Activated CD8-positive, alpha-beta T cell treated with anti-CD3 and anti-CD28 coated beads for 36 hours (primary cell): Measurements from ENCODE around the gene MOCS3. TPM values are rescaled to one million over a fixed set of nuclear protein-coding genes. Genes with fewer than 3 reads are reported as not detected.

ENCODE experiments used
- ATAC-seq: fragments of 200-7000 bp; cut with Tn5 transposase; one replicate; pipeline ENCODE4 v1.10.0; 2021; ENCODE audit warnings: mild to moderate bottlenecking, moderate library complexity
- CTCF ChIA-PET: fragments of 350-600 bp; sonication (Branson Sonifier 250); formaldehyde crosslinking; loops from one replicate; lab custom pipeline; 2021; ENCODE audit warnings: antibody characterized with exemption; lab: Charles Lee
- POLR2A ChIA-PET: fragments of 350-600 bp; sonication (Branson Sonifier 250); formaldehyde crosslinking; loops from one replicate; lab custom pipeline; 2021; ENCODE audit warnings: antibody characterized with exemption; lab: Charles Lee
- DNase-seq: peaks from one replicate; pipeline ENCODE4 v3.0.0-alpha.2; 2020
- H3K27ac Mint-ChIP-seq: one replicate; pipeline ENCODE4 v1.8.0; 2021; ENCODE audit warnings: mild to moderate bottlenecking, mixed read lengths
- H3K27me3 Mint-ChIP-seq: one replicate; pipeline ENCODE4 v1.8.0; 2021; ENCODE audit warnings: mixed read lengths
- H3K36me3 Mint-ChIP-seq: one replicate; pipeline ENCODE4 v1.8.0; 2021; ENCODE audit warnings: low read depth, mixed read lengths
- H3K4me1 Mint-ChIP-seq: one replicate; pipeline ENCODE4 v1.8.0; 2021; ENCODE audit warnings: low read depth, mixed read lengths
- H3K4me3 Mint-ChIP-seq: one replicate; pipeline ENCODE4 v1.8.0; 2021; ENCODE audit warnings: mild to moderate bottlenecking, moderate library complexity, mixed read lengths
- H3K9me3 Mint-ChIP-seq: one replicate; pipeline ENCODE4 v1.8.0; 2021; ENCODE audit warnings: mixed read lengths
- intact Hi-C: fragments of 100-400 bp; cut with micrococcal nuclease; formaldehyde crosslinking; loops from one replicate; pipeline ENCODE4 v1.10.0; 2022
- total RNA-seq, 2 experiments: library from RNA; stranded (reverse); gene quantifications; one replicate each; pipeline ENCODE4 v1.2.3, GENCODE V29; 2021
- TF ChIP-seq, protein P1 (sequence below): fragments of 200-600 bp; IDR thresholded peaks from one replicate; pipeline ENCODE4 v1.8.0; 2022; ENCODE audit warnings: antibody characterized with exemption, mild to moderate bottlenecking

The MOCS3 gene
- total RNA-seq, 2 experiments from 2014 or later: 4.6 TPM

DNA sequence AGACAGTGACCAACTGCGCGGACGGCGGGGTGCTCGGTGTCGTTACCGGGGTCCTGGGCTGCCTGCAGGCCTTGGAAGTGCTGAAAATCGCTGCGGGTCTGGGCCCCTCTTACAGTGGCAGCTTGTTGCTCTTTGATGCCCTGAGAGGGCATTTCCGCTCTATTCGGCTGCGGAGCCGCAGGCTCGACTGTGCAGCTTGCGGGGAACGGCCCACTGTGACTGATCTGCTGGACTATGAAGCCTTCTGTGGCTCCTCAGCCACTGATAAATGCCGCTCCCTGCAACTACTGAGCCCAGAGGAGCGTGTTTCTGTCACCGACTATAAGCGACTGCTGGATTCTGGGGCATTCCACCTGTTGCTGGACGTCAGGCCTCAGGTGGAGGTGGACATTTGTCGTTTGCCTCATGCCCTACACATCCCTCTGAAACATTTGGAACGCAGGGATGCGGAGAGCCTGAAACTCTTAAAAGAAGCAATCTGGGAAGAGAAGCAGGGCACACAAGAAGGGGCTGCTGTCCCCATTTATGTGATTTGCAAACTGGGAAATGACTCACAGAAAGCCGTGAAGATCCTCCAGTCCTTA lies 1.0 kb downstream of the MOCS3 start:
- Mint-ChIP-seq H3K9me3 (no peaks in the 10 kb centered on the region), H3K4me1 (peaks cover 41% of the 10 kb centered on the region), H3K27me3 (no peaks in the 10 kb centered on the region), H3K36me3 (peaks cover 28% of the 10 kb centered on the region), H3K27ac (peak overlapping the region; percentile 100), H3K4me3 (peak overlapping the region; percentile 96)
- DNase-seq (no peak), ATAC-seq (no peak)
- ChIA-PET POLR2A (interaction anchor here (1.7 to 3.4 kb wide), 3 partner anchors 9 to 28 kb away, joined by 5 to 85 read pairs (median 7); partner anchors contain the start of gene ADNP), CTCF (interaction anchor here (2.1 to 3.5 kb wide), 4 partner anchors 14 to 165 kb away, joined by 7 to 23 read pairs (median 12); partner anchors contain the start of gene BCAS4)
- intact Hi-C loops: no loop called here
- TF ChIP-seq, protein P1, sequence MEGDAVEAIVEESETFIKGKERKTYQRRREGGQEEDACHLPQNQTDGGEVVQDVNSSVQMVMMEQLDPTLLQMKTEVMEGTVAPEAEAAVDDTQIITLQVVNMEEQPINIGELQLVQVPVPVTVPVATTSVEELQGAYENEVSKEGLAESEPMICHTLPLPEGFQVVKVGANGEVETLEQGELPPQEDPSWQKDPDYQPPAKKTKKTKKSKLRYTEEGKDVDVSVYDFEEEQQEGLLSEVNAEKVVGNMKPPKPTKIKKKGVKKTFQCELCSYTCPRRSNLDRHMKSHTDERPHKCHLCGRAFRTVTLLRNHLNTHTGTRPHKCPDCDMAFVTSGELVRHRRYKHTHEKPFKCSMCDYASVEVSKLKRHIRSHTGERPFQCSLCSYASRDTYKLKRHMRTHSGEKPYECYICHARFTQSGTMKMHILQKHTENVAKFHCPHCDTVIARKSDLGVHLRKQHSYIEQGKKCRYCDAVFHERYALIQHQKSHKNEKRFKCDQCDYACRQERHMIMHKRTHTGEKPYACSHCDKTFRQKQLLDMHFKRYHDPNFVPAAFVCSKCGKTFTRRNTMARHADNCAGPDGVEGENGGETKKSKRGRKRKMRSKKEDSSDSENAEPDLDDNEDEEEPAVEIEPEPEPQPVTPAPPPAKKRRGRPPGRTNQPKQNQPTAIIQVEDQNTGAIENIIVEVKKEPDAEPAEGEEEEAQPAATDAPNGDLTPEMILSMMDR: no peak

DNA sequence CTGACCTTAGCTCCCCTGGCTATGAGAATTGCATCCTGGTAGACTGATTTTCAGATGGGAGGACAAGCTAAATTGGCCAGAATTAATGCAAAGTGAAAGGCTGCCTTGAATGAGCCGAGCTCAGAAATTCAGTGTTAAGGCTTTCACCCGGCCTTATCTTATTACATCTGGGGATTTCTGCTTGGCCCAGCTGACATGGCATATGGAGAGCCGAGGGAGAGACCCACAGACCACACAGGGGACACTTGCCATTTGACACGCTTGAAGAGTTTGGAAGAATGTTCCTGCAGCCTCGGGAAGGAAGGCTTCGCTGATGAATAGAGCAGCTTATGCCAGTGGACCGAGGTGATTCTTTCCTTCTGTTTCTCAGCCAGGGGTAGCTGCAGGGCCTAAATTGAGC lies 9.0 kb downstream of the MOCS3 start:
- H3K4me3 Mint-ChIP-seq: no peak overlapping the region
- H3K9me3 Mint-ChIP-seq: no peaks in the 10 kb centered on the region
- TF ChIP-seq, protein P1: no peak
- DNase-seq: no peak
- ATAC-seq: no peak
- H3K27me3 Mint-ChIP-seq: peaks cover 2% of the 10 kb centered on the region
- ChIA-PET POLR2A (interaction anchor here (0.9 to 1.3 kb wide), 2 partner anchors 9 to 25 kb away, joined by 4 to 7 read pairs; partner anchors contain the start of genes DPM1 and MOCS3), CTCF (interaction anchor here (1.5 kb wide), 1 partner anchor 14 kb away, joined by 7 read pairs; no protein-coding TSS in a partner anchor)
- peaks cover 2% of the 10 kb centered on the region for H3K4me1 Mint-ChIP-seq
- H3K27ac Mint-ChIP-seq: no peak overlapping the region
- no peaks in the 10 kb centered on the region for H3K36me3 Mint-ChIP-seq
- intact Hi-C loops: no loop called here

DNA sequence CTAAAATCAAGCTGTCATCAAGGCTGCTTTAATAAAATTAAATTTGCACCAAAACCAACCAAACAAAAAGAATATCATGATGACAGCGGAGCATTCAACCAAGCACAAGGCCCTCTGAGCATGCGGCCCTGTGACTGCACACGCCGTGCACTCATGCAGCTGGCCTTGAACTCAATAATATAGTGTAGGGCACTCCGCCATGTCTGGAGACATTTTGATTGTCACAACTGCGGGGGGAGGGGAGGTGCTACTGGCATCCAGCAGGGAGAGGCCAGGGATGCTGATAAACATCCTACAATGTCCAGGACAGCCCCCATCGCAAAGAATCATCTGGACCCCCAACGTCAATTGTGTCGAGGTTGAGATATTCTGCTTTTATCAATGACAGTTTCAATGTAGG lies 9.7 kb downstream of the MOCS3 start:
- no peak for DNase-seq
- ChIA-PET CTCF (interaction anchor here (1.5 kb wide), 1 partner anchor 13 kb away, joined by 7 read pairs; no protein-coding TSS in a partner anchor), POLR2A (interaction anchor here (0.9 to 1.3 kb wide), 2 partner anchors 10 to 24 kb away, joined by 4 to 7 read pairs; partner anchors contain the start of genes DPM1 and MOCS3)
- intact Hi-C loops: no loop called here
- Mint-ChIP-seq H3K4me1 (no peaks in the 10 kb centered on the region), H3K4me3 (no peak overlapping the region), H3K9me3 (no peaks in the 10 kb centered on the region), H3K36me3 (no peaks in the 10 kb centered on the region), H3K27me3 (peaks cover 2% of the 10 kb centered on the region), H3K27ac (no peak overlapping the region)
- TF ChIP-seq, protein P1: no peak
- ATAC-seq: no peak

DNA sequence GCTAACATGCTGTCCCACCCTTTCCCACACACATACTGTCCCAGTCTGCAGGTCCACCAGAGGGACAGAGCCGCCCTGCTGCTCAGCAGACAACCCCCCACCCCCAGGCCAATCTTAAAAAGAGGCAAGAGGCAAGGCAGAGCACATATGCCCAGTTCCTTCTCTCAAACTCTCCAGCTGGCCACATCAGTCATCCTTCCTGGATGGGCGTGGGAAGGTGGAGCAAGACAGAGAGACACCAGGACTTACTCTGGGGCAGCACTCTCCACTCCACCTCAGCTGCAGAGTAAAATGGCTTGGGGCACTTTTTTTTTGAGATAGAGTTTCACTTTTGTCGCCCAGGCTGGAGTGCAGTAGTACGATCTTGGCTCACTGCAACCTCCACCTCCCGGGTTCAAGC lies 10.8 kb downstream of the MOCS3 start:
- Mint-ChIP-seq H3K36me3 (no peaks in the 10 kb centered on the region), H3K9me3 (no peaks in the 10 kb centered on the region), H3K27me3 (peaks cover 2% of the 10 kb centered on the region), H3K4me1 (no peaks in the 10 kb centered on the region), H3K4me3 (no peak overlapping the region), H3K27ac (no peak overlapping the region)
- TF ChIP-seq, protein P1: no peak
- ATAC-seq: no peak
- POLR2A ChIA-PET: no interaction called here
- intact Hi-C loops: no loop called here
- no peak for DNase-seq
- CTCF ChIA-PET: interaction anchor here (0.7 kb wide), 1 partner anchor 175 kb away, joined by 3 read pairs; no protein-coding TSS in a partner anchor

DNA sequence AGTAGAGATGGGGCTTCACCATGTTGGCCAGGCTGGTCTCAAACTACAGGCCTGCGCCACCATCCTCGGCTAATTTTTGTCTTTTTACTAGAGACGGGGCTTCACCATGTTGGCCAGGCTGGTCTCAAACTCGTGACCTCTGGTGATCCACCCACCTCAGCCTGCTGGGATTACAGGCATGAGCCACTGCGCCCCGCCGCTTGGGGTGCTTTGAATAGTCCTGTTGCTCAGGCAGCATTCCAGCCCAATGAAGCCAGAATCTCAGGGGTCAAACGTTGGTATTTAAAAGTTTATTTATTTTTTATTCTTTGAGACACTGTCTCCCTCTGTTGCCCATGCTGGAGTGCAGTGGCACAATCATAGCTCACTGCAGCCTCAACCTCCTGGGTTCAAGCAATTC lies 11.3 kb downstream of the MOCS3 start:
- DNase-seq (no peak), ATAC-seq (no peak)
- intact Hi-C loops: no loop called here
- POLR2A ChIA-PET: no interaction called here
- no peaks in the 10 kb centered on the region for H3K9me3 Mint-ChIP-seq
- H3K4me3 Mint-ChIP-seq: no peak overlapping the region
- no peak overlapping the region for H3K27ac Mint-ChIP-seq
- TF ChIP-seq, protein P1: no peak
- peaks cover 2% of the 10 kb centered on the region for H3K27me3 Mint-ChIP-seq
- H3K36me3 Mint-ChIP-seq: no peaks in the 10 kb centered on the region
- CTCF ChIA-PET: no interaction called here
- H3K4me1 Mint-ChIP-seq: no peaks in the 10 kb centered on the region
